IPS-NIHi7 (cell line): ENCODE data around the gene DRAM1.
"Not testable (repeated sequence)": the region's sequence is repeated elsewhere in the genome, so short reads cannot be mapped to it uniquely, and the experiment has no call there.

Experiments
- DNase-seq: peaks from one replicate; pipeline ENCODE4 v3.0.0; 2012; ENCODE audit warnings: mixed read lengths; ENCODE audit errors: extremely low spot score

Gene DRAM1, protein sequence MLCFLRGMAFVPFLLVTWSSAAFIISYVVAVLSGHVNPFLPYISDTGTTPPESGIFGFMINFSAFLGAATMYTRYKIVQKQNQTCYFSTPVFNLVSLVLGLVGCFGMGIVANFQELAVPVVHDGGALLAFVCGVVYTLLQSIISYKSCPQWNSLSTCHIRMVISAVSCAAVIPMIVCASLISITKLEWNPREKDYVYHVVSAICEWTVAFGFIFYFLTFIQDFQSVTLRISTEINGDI

DNA sequence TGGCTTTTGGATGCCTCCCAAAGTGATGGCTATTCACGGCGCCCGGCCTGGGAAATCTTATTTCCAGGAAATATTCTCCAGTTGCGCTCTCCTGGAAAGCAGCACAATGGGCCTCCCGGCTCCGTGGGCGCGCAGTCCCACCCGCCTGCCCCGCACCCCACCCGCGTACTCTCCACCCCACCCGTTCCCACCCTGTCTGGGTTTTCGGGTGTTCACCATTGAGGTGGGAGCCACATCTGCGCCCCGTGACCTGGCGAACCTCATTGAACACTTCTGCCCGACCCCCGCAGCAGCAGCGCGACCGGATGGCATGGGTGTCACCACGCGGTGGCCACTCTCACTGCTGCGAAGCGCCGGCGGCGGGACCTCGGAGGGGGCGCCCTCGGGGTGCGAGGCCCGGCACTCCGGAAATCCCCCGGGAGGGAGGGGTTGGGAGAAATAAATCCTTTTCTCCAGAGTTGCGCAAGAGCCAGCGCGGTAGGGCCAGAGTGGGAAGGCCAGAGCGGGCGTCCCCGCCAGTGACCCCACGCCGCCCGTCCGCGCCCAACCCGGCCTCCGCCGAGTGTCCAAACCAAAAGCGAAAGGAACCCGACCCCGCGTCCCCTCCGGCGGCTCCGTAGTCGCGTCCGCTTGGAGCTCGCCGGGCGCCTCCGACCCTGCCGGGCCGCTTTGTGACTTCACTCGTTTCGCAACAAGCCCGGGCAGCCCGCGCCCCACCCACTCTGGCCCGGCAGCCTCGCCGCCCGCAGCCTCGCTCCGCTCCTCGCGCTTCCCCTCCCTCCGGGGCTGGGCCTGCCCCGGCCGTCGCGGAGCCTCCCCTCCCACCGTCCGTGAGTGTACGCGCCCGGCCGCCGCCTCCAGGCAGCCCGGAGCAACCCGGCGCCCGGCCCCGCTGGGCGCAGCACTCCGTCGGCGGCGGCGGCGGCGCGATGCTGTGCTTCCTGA, at the start of gene DRAM1:
Gene DRAM1, plus strand, starts transcription at position 720 of the 945 bp plus-strand sequence. Its CDS starts 210 bp downstream, at position 930.
- DNase-seq: peak; percentile 82

DNA sequence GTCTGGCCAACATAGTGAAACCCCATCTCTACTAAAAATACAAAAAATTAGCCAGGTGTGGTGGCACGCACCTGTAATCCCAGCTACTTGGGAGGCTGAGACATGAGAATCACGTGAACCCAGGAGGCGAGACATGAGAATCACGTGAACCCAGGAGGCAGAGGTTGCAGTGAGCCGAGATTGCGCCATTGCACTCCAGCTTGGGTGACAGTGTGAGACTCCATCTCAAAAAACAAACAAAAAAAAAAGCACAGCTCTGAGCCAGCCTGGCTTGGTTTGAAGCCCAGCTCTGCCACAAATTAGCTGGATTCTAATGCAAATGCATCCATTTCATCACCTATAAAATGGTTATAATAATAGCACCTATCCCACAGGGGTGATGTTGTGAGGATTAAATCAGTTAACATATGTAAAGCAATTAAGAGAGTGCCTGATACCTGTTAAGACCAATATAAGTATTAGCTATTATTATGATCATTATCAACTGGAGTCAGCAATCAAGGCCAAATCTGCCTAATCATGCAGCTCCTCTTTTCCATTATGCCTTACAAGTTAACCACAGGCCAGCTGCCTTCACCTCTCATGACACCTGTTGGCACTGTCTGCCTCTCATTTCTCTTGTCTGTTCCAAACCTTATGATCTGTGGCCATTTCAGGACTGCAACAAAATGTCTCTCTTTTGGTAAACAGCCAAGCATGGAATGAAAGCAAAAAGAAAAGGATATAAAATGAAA, 48.8 kb upstream of the DRAM1 start:
- DNase-seq: no peak

DNA sequence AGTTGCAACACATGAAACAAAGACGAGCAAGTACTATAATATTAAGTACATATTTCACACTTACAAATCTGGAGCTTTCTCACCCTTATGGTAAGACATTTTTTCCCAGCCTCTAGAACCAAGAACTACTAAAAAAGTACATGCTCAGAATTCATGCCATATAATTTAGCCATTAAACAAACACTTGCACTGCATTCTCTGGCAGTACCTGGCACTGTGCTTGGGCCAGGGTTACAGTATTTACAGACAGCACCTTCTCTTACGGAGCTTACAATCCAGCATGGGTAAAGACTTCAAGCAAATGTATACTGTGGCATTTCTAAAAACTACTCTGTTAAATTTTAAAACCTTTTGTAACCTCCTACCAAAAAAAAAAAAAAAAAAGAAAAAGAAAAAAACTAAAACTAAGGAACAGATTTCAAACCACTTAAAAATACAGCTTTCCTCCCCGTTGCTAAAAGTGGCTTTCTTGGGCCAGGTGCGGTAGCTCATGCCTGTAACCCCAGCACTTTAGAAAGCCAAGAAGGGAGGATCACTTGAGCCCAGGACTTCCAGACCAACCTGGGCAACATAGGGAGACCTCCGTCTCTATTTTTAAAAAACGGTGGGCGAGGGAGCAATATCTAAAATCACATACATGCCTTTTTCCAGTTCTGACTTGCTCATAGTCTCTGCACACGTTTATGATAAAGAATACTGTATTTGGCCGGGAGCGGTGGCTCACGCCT, 47.6 kb upstream of the DRAM1 start:
- no peak for DNase-seq

- DNase-seq: peak; percentile 98
These were observed 46.7 kb upstream of the DRAM1 start, which contains the start of gene GNPTAB for GRCh38 chr12:101830367-101831325. Gene GNPTAB, minus strand, starts transcription at chr12:101830959. Its CDS starts 284 bp downstream, at chr12:101830675.

DNA sequence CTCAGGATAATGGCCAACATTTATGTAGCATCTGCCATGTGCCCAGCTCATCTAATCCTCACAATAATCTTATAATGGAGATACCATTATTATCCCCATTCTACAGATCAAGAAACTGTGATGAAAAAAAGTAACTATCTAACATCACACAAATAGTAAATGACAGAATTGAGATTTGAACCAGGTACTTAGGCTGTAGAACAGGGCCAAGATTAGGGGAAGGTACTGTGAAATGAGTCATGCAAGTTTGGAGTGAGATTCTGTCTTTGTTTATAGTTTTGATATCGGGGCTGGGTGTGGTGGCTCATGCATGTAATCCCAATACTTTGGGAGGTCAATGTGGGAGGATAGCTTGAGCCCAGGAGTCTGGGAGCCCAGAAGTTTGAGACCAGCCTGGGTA, 45.4 kb upstream of the DRAM1 start:
- DNase-seq: no peak

DNA sequence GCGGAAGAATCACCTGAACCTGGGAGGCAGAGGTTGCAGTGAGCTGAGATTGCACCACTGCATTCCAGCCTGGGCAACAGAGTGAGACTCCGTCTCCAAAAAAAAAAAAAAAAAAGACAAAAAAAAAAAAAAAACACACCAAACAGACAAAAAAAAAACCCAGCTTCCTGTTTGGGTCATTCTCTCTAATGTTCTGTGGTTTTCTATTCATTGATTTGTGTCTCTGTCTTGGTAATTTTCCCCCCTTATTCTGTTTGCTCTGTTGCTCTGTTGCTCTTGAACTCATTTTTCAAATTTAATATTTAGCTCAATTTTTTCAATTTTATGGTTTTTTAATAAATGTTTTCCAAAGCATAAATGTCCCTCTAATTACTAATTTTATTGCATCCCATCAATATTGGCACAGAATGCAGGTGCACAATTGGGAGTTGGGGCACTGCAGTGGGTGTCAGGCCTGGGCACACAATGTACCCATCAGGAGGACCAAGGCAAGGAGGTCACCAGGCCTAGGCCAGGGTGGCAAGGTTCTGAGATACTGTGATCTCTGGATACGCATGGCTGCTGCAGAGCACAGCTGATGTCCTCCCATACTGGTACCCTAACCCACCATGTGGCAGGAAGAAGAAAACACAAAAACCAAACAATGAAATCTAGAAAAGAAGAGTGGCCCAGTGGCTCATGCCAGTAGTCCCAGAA, 38.6 kb upstream of the DRAM1 start:
- DNase-seq: no peak

GRCh38 chr12:101839324-101840283, 37.8 kb upstream of the DRAM1 start:
- peak; percentile 63 for DNase-seq

- no peak for DNase-seq
These were observed 36.3 kb upstream of the DRAM1 start for GRCh38 chr12:101841069-101841468.

- no peak for DNase-seq
These were observed 32.2 kb upstream of the DRAM1 start for GRCh38 chr12:101845137-101845711.

GRCh38 chr12:101847325-101847724, 30.1 kb upstream of the DRAM1 start:
- no peak for DNase-seq

DNA sequence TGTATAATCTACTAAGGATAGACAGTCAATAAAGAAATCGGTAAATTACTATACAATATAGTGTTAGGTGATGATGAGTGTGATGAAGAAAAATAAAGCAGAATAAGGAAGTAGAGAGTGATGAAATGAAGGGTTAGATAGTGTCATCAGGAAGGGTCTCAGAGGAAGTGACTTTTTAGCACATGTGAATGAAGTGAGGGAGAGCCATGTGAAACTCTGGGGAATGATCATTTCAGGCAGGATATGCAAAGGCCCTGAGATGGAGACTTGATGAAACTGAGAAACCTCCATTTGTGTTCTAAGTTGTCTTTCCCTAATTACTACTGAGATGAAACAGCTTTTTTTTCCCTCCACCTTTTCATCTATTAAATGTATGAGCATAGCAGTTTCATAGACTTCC, 27.2 kb upstream of the DRAM1 start:
- no peak for DNase-seq

DNA sequence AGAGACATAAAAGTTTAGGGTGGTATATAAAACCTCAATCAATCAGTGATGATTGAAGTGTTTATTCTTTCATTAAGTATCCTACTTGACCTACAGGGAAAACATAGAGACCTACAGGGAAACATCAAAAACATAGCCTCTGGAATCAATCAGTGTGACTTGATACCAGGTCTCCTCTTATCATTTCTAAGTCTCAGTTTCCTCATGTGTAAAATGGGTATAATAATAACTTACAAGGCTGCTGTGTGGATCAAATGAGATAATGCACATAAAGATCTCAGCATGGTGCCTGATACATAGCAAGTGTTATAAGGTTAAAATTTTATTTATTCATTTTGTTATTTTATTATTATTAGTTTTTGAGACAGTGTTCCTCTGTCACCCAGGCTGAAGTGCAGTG, 24.4 kb upstream of the DRAM1 start:
- no peak for DNase-seq

GRCh38 chr12:101854747-101855146, 22.6 kb upstream of the DRAM1 start:
- DNase-seq: no peak

DNA sequence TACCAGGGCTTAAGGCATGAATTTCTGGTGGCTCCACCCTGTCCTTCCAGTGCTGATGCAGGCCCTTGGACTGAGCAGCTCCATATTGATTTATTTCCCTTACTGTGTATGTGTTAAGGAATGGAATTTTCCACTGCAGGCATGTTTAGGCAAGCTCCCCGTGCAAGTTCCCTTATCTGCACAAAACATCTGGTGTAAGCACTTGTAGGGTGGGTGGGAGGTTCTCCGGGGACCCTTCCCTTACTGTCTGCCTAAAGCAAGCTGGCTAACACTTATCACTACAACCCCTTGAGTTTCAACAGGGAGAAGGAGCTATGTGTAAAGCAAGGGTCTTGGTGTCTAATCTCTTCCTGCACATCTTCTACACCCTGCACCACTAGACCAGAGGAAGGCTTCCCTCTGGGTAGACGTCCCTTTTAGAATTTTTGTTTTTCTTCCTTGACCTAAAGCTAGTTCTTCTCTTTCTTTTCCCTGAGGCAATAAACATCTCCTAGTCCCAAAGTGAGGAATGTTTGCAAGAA, 22.0 kb upstream of the DRAM1 start:
- no peak for DNase-seq

DNA sequence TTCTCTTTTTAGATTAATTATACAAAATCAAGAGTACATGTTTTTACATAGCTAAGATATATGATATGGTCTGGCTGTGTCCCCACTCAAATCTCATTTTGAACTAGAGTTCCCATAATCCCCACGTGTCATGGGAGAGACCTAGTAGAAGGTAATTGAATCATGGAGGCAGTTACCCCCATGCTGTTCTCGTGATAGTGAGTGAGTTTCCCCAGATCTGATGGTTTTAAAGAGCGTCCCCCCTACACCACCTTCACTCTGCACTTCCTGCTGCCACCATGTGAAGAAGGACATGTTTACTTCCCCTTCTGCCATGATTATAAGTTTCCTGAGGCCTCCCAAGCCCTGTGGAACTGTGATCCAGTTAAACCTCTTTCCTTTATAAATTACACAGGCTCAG, 21.4 kb upstream of the DRAM1 start:
- no peak for DNase-seq

DNA sequence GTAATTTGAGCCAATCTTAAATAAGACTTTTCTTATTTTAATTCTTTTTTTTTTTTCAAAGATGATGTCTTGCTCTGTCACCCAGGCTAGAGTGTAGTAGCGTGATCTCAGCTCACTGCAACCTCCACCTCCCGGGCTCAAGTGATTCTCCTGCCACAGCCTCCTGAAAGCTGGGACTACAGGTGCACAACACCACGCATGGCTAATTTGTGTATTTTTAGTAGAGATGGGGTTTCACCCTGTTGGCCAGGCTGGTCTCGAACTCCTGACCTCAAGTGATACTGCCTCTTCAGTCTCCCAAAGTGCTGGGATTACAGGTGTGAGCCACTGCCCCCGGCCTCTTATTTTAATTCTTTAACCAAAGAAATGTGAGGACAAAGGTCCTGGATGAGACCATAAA, 20.8 kb upstream of the DRAM1 start:
- not testable (repeated sequence) for DNase-seq

- no peak for DNase-seq
These were observed 20.3 kb upstream of the DRAM1 start for GRCh38 chr12:101857043-101857558.

DNA sequence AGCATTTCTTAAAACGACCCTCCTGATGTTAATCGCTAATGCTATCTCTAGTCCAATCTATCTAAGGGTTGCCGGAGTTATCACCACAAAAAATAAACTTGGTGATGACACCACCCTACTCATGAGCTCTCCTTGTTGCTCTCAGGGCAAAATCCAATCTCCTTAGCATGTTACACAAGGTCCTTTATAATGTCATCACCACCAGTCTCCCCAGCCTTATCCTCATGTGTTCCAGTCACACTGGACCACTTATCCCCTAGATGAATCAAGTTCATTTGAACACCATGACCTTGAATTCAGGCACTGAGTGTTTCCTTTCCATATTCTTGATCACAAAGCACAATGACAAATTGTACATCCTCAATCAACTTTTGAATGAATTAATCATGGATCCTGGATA, 19.0 kb upstream of the DRAM1 start:
- DNase-seq: no peak
